Astrocyte of the spinal cord (primary cell): ENCODE results near the gene NEDD4L.
"Not testable (repeated sequence)": the region's sequence is repeated elsewhere in the genome, so short reads cannot be mapped to it uniquely, and the experiment has no call there.

ENCODE experiments used
- DNase-seq: peaks from one replicate; pipeline ENCODE4 v3.0.0; 2011; ENCODE audit warnings: low read depth, low spot score
- H3K4me3 ChIP-seq: 2 replicates; pipeline ENCODE4 v1.5.1; 2011; ENCODE audit warnings: low read depth, mild to moderate bottlenecking, low read length, moderate library complexity
- CTCF ChIP-seq: IDR thresholded peaks from 2 replicates; pipeline ENCODE4 v1.5.1; 2012; ENCODE audit warnings: low read depth, mild to moderate bottlenecking, low read length, inconsistent platforms
- in situ Hi-C: cut with HindIII; loops from 2 replicates; pipeline ENCODE4 v1.10.0; 2017; ENCODE audit warnings: low sequenced_read_pairs

Gene NEDD4L

GRCh38 chr18:58258692-58259342, 214.8 kb downstream of the NEDD4L start:
- in situ Hi-C loops = no loop called here
- no peak for TF ChIP-seq CTCF
- H3K4me3 ChIP-seq = no peak overlapping the region
- DNase-seq = no peak

GRCh38 chr18:58263055-58263957, 219.3 kb downstream of the NEDD4L start:
- no peak overlapping the region for H3K4me3 ChIP-seq
- TF ChIP-seq CTCF = no peak

GRCh38 chr18:58264075-58264474, 220.0 kb downstream of the NEDD4L start:
- TF ChIP-seq CTCF = no peak
- DNase-seq = no peak
- in situ Hi-C loops = no loop called here
- H3K4me3 ChIP-seq = no peak overlapping the region

More at GRCh38 chr18:58263055-58263957, 219.3 kb downstream of the NEDD4L start:
- peak; percentile 39 for DNase-seq
- in situ Hi-C loops = no loop called here

GRCh38 chr18:58264840-58265239, 220.8 kb downstream of the NEDD4L start:
- no peak for DNase-seq
- in situ Hi-C loops = no loop called here
- no peak overlapping the region for H3K4me3 ChIP-seq
- TF ChIP-seq CTCF = no peak

GRCh38 chr18:58265489-58265888, 221.5 kb downstream of the NEDD4L start:
- DNase-seq, H3K4me3 ChIP-seq, in situ Hi-C loops: not testable (repeated sequence)

- H3K4me3 ChIP-seq = no peak overlapping the region
- no peak for DNase-seq
- in situ Hi-C loops = no loop called here
- TF ChIP-seq CTCF = no peak
These were observed 222.3 kb downstream of the NEDD4L start for GRCh38 chr18:58266291-58266690.

- no peak overlapping the region for H3K4me3 ChIP-seq
- in situ Hi-C loops = no loop called here
- no peak for DNase-seq
- no peak for TF ChIP-seq CTCF
These were observed 223.5 kb downstream of the NEDD4L start for GRCh38 chr18:58267493-58267892.
